B cell (primary cell): ENCODE measurements around the gene CCDC91. TPM values are rescaled to one million over a fixed set of nuclear protein-coding genes. Genes with fewer than 3 reads are reported as not detected.
"Not testable (repeated sequence)": the region's sequence is repeated elsewhere in the genome, so short reads cannot be mapped to it uniquely, and the experiment has no call there.

Experiments
- ATAC-seq: fragments of 200-7000 bp; cut with Tn5 transposase; one replicate; pipeline ENCODE4 v1.10.0; 2021; ENCODE audit warnings: low read depth, mild to moderate bottlenecking, moderate number of reproducible peaks, moderate library complexity
- CTCF ChIA-PET: fragments of 350-600 bp; sonication (Branson Sonifier 250); formaldehyde crosslinking; loops from one replicate; lab custom pipeline; 2021; ENCODE audit warnings: antibody characterized with exemption, inconsistent platforms; lab: Charles Lee
- POLR2A ChIA-PET: fragments of 350-600 bp; sonication (Branson Sonifier 250); formaldehyde crosslinking; loops from one replicate; lab custom pipeline; 2021; ENCODE audit warnings: antibody characterized with exemption; lab: Charles Lee
- DNase-seq: peaks from one replicate; pipeline ENCODE4 v3.0.0; 2013
- H2AFZ ChIP-seq: 2 replicates; pipeline ENCODE4 v1.6.1; 2012; ENCODE audit warnings: mild to moderate bottlenecking, low read depth, low read length; ENCODE audit not compliant: insufficient read depth, poor library complexity, severe bottlenecking
- H3K27ac ChIP-seq, 2 donors: 1 replicate in 1 of 2; 2 replicates in 1 of 2; pipeline ENCODE4 v1.5.1; 2012 to 2013; ENCODE audit warnings: low read length in 2 of 2, mild to moderate bottlenecking in 2 of 2, moderate library complexity in 1 of 2
- H3K27me3 ChIP-seq, 4 experiments: fragments of 200-600 bp in 1 of 4; sonication (generic) in 1 of 4; replicated peaks in 1 of 4; 1 replicate in 2 of 4; 2 replicates in 2 of 4; pipeline versions ENCODE4 v1.6.1 to v1.7.0; 2013 to 2016; ENCODE audit warnings: low read length in 3 of 4, mild to moderate bottlenecking in 2 of 4, mixed read lengths in 1 of 4, moderate library complexity in 1 of 4; ENCODE audit not compliant: insufficient read depth in 4 of 4, control insufficient read depth in 3 of 4; ENCODE audit errors: control extremely low read depth in 1 of 4
- H3K36me3 ChIP-seq, 2 experiments: replicated peaks in 1 of 2; 1 replicate in 1 of 2; 2 replicates in 1 of 2; pipeline versions ENCODE4 v1.6.1 to v1.7.1; 2013; ENCODE audit warnings: low read length in 1 of 2; ENCODE audit not compliant: insufficient read depth in 2 of 2, control insufficient read depth in 1 of 2; ENCODE audit errors: control extremely low read depth in 1 of 2, extremely low read depth in 1 of 2
- H3K4me1 ChIP-seq, 2 donors: fragments of 200-600 bp in 1 of 2; sonication (generic) in 1 of 2; 1 replicate in 1 of 2; 2 replicates in 1 of 2; pipeline versions ENCODE4 v1.5.1 to v1.6.1; 2013 to 2017; ENCODE audit warnings: low read length in 2 of 2; ENCODE audit not compliant: control insufficient read depth in 2 of 2, insufficient read depth in 2 of 2
- H3K4me2 ChIP-seq: replicated peaks from 2 replicates; pipeline ENCODE3; 2012; ENCODE audit warnings: mild to moderate bottlenecking, low read depth, low read length; ENCODE audit not compliant: poor library complexity, severe bottlenecking
- H3K4me3 ChIP-seq, 5 experiments: fragments of 200-600 bp in 1 of 5; sonication (generic) in 1 of 5; 1 replicate in 3 of 5; 2 replicates in 2 of 5; pipeline versions ENCODE4 v1.5.1 to v1.7.0; 2011 to 2016; ENCODE audit warnings: low read length in 4 of 5, mild to moderate bottlenecking in 4 of 5, low read depth in 2 of 5, control low read depth in 1 of 5, moderate library complexity in 1 of 5; ENCODE audit not compliant: insufficient read depth in 1 of 5; ENCODE audit errors: control extremely low read depth in 1 of 5, extremely low read depth in 1 of 5
- H3K79me2 ChIP-seq: fragments of 200-600 bp; sonication (generic); one replicate; pipeline ENCODE4 v1.6.0; 2016; ENCODE audit warnings: low read length; ENCODE audit not compliant: control insufficient read depth, insufficient read depth
- H3K9ac ChIP-seq: fragments of 200-600 bp; sonication (generic); 2 replicates; pipeline ENCODE4 v1.6.1; 2017; ENCODE audit warnings: mild to moderate bottlenecking, low read length, moderate library complexity
- H3K9me3 ChIP-seq, 3 donors: one replicate each; pipeline versions ENCODE4 v1.6.1 to v1.7.1; 2013; ENCODE audit warnings: low read length in 2 of 3; ENCODE audit not compliant: control insufficient read depth in 2 of 3, insufficient read depth in 1 of 3; ENCODE audit errors: control extremely low read depth in 1 of 3
- H4K20me1 ChIP-seq: 2 replicates; pipeline ENCODE4 v1.6.0; 2012; ENCODE audit warnings: mild to moderate bottlenecking, low read length; ENCODE audit not compliant: insufficient read depth, control insufficient read depth, poor library complexity, severe bottlenecking
- H3K27ac Mint-ChIP-seq: one replicate; pipeline ENCODE4 v1.8.0; 2021; ENCODE audit warnings: mixed read lengths
- H3K27me3 Mint-ChIP-seq: one replicate; pipeline ENCODE4 v1.8.0; 2021; ENCODE audit warnings: mixed read lengths
- H3K4me1 Mint-ChIP-seq: one replicate; pipeline ENCODE4 v1.8.0; 2021; ENCODE audit warnings: mixed read lengths
- H3K4me3 Mint-ChIP-seq: one replicate; pipeline ENCODE4 v1.8.0; 2021; ENCODE audit warnings: mixed read lengths
- H3K9me3 Mint-ChIP-seq: one replicate; pipeline ENCODE4 v1.8.0; 2022; ENCODE audit warnings: mixed read lengths; ENCODE audit not compliant: insufficient read depth
- EZH2 ChIP-seq: IDR thresholded peaks from 2 replicates; pipeline ENCODE4 v1.6.1; 2012; ENCODE audit warnings: borderline replicate concordance, low read depth, mild to moderate bottlenecking, moderate library complexity, low read length; ENCODE audit not compliant: insufficient read depth, poor library complexity, severe bottlenecking
- WGBS: methylation state at CpG from one replicate; pipeline ENCODE4 v1.1.5; 2013; ENCODE audit warnings: missing lambda C conversion rate; ENCODE audit not compliant: insufficient coverage; 5-methylcytosine and 5-hydroxymethylcytosine counted together
- intact Hi-C: fragments of 100-400 bp; cut with micrococcal nuclease; formaldehyde crosslinking; loops from one replicate; pipeline ENCODE4 v1.10.0; 2022
- polyA plus RNA-seq: library from polyadenylated mRNA; depleted of rRNA; stranded (reverse); fragments of >200 nt; gene quantifications from 2 replicates; pipeline ENCODE4 v1.2.3, GENCODE V29; 2012
- total RNA-seq, 2 donors: library from RNA; stranded (reverse); fragments of 120-200 nt in 1 of 2; gene quantifications; 1 replicate in 1 of 2; 2 replicates in 1 of 2; pipeline versions ENCODE4 v1.2.3 to v1.2.4, GENCODE V29; 2013 to 2022
- TF ChIP-seq, protein P1 (sequence below): fragments of 200-600 bp; IDR thresholded peaks from one replicate; pipeline ENCODE4 v1.8.0; 2022; ENCODE audit warnings: antibody characterized with exemption, mild to moderate bottlenecking

The CCDC91 gene
- total and polyA plus RNA-seq, 2 donors (not counting 1 experiment from before 2014, with no cell fraction given), result 10.9 to 64.8 TPM

DNA sequence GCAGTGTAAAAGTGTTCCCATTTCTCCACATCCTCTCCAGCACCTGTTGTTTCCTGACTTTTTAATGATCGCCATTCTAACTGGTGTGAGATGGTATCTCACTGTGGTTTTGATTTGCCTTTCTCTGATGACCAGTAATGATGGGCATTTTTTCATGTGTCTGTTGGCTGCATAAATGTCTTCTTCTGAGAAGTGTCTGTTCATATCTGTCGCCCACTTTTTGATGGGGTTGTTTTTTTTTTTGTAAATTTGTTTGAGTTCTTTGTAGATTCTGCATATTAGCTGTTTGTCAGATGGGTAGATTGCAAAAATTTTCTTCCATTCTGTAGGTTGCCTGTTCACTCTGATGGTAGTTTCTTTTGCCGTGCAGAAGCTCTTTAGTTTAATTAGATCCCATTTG lies 140.0 kb downstream of the CCDC91 start:
- ATAC-seq, intact Hi-C loops, H3K9me3 Mint-ChIP-seq, H3K27me3 Mint-ChIP-seq, H3K27ac ChIP-seq, H3K27ac Mint-ChIP-seq, H3K9me3 ChIP-seq, DNase-seq, H3K4me2 ChIP-seq, POLR2A ChIA-PET, H3K79me2 ChIP-seq, H3K4me3 ChIP-seq, H3K4me1 Mint-ChIP-seq, H4K20me1 ChIP-seq, H2AFZ ChIP-seq, H3K9ac ChIP-seq, H3K27me3 ChIP-seq, H3K4me1 ChIP-seq, CTCF ChIA-PET, H3K4me3 Mint-ChIP-seq, H3K36me3 ChIP-seq: not testable (repeated sequence)
- 100% methylated on average over 1 of the region's 3 CpGs for WGBS

DNA sequence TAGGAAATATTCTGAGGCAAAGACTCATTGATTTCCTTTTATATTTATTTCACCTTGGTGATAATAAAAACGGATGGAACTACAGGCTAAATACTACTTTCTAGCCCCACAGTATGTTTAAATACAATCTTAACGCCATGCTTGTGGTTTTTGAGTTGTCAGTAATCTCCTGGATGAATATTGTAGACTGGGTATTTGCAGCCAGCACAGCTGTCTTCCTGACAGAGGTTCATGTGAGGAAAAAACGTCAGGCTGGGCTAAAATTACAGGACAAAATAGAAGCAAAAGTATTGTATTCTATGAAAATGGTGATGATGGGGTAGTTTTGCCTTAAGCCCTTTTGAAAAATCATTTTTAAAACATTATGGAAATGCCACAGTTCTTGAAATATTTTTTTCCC lies 140.9 kb downstream of the CCDC91 start:
- no peaks in the 10 kb centered on the region for H3K27me3 ChIP-seq
- TF ChIP-seq EZH2, result no peak
- TF ChIP-seq, protein P1, sequence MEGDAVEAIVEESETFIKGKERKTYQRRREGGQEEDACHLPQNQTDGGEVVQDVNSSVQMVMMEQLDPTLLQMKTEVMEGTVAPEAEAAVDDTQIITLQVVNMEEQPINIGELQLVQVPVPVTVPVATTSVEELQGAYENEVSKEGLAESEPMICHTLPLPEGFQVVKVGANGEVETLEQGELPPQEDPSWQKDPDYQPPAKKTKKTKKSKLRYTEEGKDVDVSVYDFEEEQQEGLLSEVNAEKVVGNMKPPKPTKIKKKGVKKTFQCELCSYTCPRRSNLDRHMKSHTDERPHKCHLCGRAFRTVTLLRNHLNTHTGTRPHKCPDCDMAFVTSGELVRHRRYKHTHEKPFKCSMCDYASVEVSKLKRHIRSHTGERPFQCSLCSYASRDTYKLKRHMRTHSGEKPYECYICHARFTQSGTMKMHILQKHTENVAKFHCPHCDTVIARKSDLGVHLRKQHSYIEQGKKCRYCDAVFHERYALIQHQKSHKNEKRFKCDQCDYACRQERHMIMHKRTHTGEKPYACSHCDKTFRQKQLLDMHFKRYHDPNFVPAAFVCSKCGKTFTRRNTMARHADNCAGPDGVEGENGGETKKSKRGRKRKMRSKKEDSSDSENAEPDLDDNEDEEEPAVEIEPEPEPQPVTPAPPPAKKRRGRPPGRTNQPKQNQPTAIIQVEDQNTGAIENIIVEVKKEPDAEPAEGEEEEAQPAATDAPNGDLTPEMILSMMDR, result no peak
- H3K4me2 ChIP-seq, result no peak overlapping the region
- H3K27ac Mint-ChIP-seq, result no peak overlapping the region
- DNase-seq (no peak), ATAC-seq (no peak)
- H3K4me3 ChIP-seq, result no peak overlapping the region
- H3K4me1 ChIP-seq, result no peaks in the 10 kb centered on the region
- no peak overlapping the region for H2AFZ ChIP-seq
- H3K9me3 ChIP-seq, result no peaks in the 10 kb centered on the region
- H3K36me3 ChIP-seq, result peaks cover 2 to 8% of the 10 kb centered on the region in 2 experiments
- POLR2A ChIA-PET, result no interaction called here
- H3K4me1 Mint-ChIP-seq, result no peaks in the 10 kb centered on the region
- no peaks in the 10 kb centered on the region for H3K9me3 Mint-ChIP-seq
- CTCF ChIA-PET, result no interaction called here
- no peaks in the 10 kb centered on the region for H4K20me1 ChIP-seq
- no peak overlapping the region for H3K9ac ChIP-seq
- intact Hi-C loops, result no loop called here
- no peak overlapping the region for H3K4me3 Mint-ChIP-seq
- no CpG with 5 or more reads among the region's 3 CpGs for WGBS
- no peaks in the 10 kb centered on the region for H3K27me3 Mint-ChIP-seq
- no peaks in the 10 kb centered on the region for H3K79me2 ChIP-seq
- no peak overlapping the region for H3K27ac ChIP-seq
